ENCODE data around the gene BRD3.
"Not testable (repeated sequence)": the region's sequence is repeated elsewhere in the genome, so short reads cannot be mapped to it uniquely, and the experiment has no call there.

Gene BRD3

GRCh38 chr9:134067904-134068743, at the start of gene BRD3:
BRD3 (minus strand) TSS chr9:134068026; CDS start chr9:134053477, 14,549 bp downstream.
- DNase-seq, result peak; percentile 93

GRCh38 chr9:134112561-134112960, 44.7 kb upstream of the BRD3 start:
- DNase-seq, result no peak

- no peak for DNase-seq
Observed at GRCh38 chr9:134111064-134111463, 43.2 kb upstream of the BRD3 start.

- peak; percentile 6 for DNase-seq
Observed at GRCh38 chr9:134103391-134103998, 35.7 kb upstream of the BRD3 start.

GRCh38 chr9:134101623-134102149, 33.9 kb upstream of the BRD3 start:
- no peak for DNase-seq

GRCh38 chr9:134101133-134101532, 33.3 kb upstream of the BRD3 start:
- DNase-seq, result not testable (repeated sequence)

GRCh38 chr9:134100040-134100439, 32.2 kb upstream of the BRD3 start:
- DNase-seq, result no peak

GRCh38 chr9:134099123-134099761, 31.4 kb upstream of the BRD3 start:
- peak; percentile 73 for DNase-seq

- no peak for DNase-seq
Observed at GRCh38 chr9:134089972-134090371, 22.1 kb upstream of the BRD3 start.

- DNase-seq, result no peak
Observed at GRCh38 chr9:134088063-134088725, 20.4 kb upstream of the BRD3 start.

GRCh38 chr9:134085674-134086073, 17.8 kb upstream of the BRD3 start:
- no peak for DNase-seq

GRCh38 chr9:134083451-134083850, 15.6 kb upstream of the BRD3 start:
- no peak for DNase-seq

- DNase-seq, result no peak
Observed at GRCh38 chr9:134076644-134077043, 8.8 kb upstream of the BRD3 start.

GRCh38 chr9:134075689-134076088, 7.9 kb upstream of the BRD3 start:
- peak; percentile 34 for DNase-seq

GRCh38 chr9:134073500-134073899, 5.7 kb upstream of the BRD3 start:
- DNase-seq, result no peak

- DNase-seq, result peak; percentile 16
Observed at GRCh38 chr9:134072683-134073082, 4.9 kb upstream of the BRD3 start.

GRCh38 chr9:134071149-134071548, 3.3 kb upstream of the BRD3 start:
- DNase-seq, result no peak

- DNase-seq, result no peak
Observed at GRCh38 chr9:134069480-134070399, 1.9 kb upstream of the BRD3 start.

- no peak for DNase-seq
Observed at GRCh38 chr9:134068744-134069479, 1.1 kb upstream of the BRD3 start.

GRCh38 chr9:134066913-134067851, 644 bp downstream of the BRD3 start:
- DNase-seq, result peak; percentile 82
